ENCODE results near the gene TTYH1.

The TTYH1 gene

GRCh38 chr19:54482889-54483288, 67.6 kb downstream of the TTYH1 start:
- no peak for DNase-seq (ENCODE audit: low spot score)

- DNase-seq (ENCODE audit: low spot score) = no peak
Observed at GRCh38 chr19:54484451-54484850, 69.2 kb downstream of the TTYH1 start.

GRCh38 chr19:54485851-54486250, 70.6 kb downstream of the TTYH1 start:
- no peak for DNase-seq (ENCODE audit: low spot score)
